Astrocyte (in vitro differentiated cells and primary cell): ENCODE data around the gene TRIO. TPM values are rescaled to one million over a fixed set of nuclear protein-coding genes. Genes with fewer than 3 reads are reported as not detected.
"Not testable (repeated sequence)": the region's sequence is repeated elsewhere in the genome, so short reads cannot be mapped to it uniquely, and the experiment has no call there.

Experiments used
- DNase-seq: peaks from one replicate; pipeline ENCODE4 v3.0.0-alpha.2; 2010; ENCODE audit warnings: low read depth
- FAIRE-seq: peaks from 2 replicates; lab custom pipeline; 2011; peaks lifted over from hg19 to GRCh38; lab: Jason Lieb, UNC
- H2AFZ ChIP-seq: 2 replicates; pipeline ENCODE4 v1.6.0; 2012; ENCODE audit warnings: low read depth, low read length, inconsistent platforms
- H3K27ac ChIP-seq: 2 replicates; pipeline ENCODE4 v1.5.1; 2011; ENCODE audit warnings: low read depth, low read length, inconsistent platforms
- H3K27me3 ChIP-seq: 2 replicates; pipeline ENCODE4 v1.6.0; 2011; ENCODE audit warnings: low read length, inconsistent platforms; ENCODE audit not compliant: insufficient read depth
- H3K36me3 ChIP-seq: 2 replicates; pipeline ENCODE4 v1.5.1; 2011; ENCODE audit warnings: low read length, inconsistent platforms; ENCODE audit not compliant: insufficient read depth
- H3K4me1 ChIP-seq: 2 replicates; pipeline ENCODE4 v1.5.1; 2011; ENCODE audit warnings: low read length, inconsistent platforms; ENCODE audit not compliant: insufficient read depth
- H3K4me2 ChIP-seq: 2 replicates; pipeline ENCODE4 v1.6.0; 2012; ENCODE audit warnings: low read length, inconsistent platforms
- H3K4me3 ChIP-seq: 2 replicates; pipeline ENCODE4 v1.5.1; 2011; ENCODE audit warnings: low read depth, mild to moderate bottlenecking, low read length, inconsistent platforms; ENCODE audit not compliant: insufficient read depth
- H3K79me2 ChIP-seq: 2 replicates; pipeline ENCODE4 v1.6.0; 2012; ENCODE audit warnings: mild to moderate bottlenecking, low read length, inconsistent platforms; ENCODE audit not compliant: insufficient read depth
- H3K9ac ChIP-seq: 2 replicates; pipeline ENCODE4 v1.6.0; 2012; ENCODE audit warnings: mild to moderate bottlenecking, low read length, inconsistent platforms
- H3K9me3 ChIP-seq: 2 replicates; pipeline ENCODE4 v1.5.1; 2012; ENCODE audit warnings: low read depth, mild to moderate bottlenecking, low read length, inconsistent platforms; ENCODE audit not compliant: insufficient read depth
- H4K20me1 ChIP-seq: 2 replicates; pipeline ENCODE4 v1.6.0; 2012; ENCODE audit warnings: low read length, inconsistent platforms; ENCODE audit not compliant: insufficient read depth
- H3K27ac Mint-ChIP-seq: one replicate; pipeline ENCODE4 v1.8.0; 2021; ENCODE audit warnings: mild to moderate bottlenecking, mixed read lengths; ENCODE audit not compliant: unreplicated experiment
- H3K27me3 Mint-ChIP-seq: one replicate; pipeline ENCODE4 v1.8.0; 2021; ENCODE audit warnings: low read depth, mixed read lengths; ENCODE audit not compliant: unreplicated experiment
- H3K36me3 Mint-ChIP-seq: one replicate; pipeline ENCODE4 v1.8.0; 2021; ENCODE audit warnings: low read depth, mixed read lengths; ENCODE audit not compliant: unreplicated experiment
- H3K4me1 Mint-ChIP-seq: one replicate; pipeline ENCODE4 v1.8.0; 2021; ENCODE audit warnings: low read depth, mixed read lengths; ENCODE audit not compliant: unreplicated experiment
- H3K4me3 Mint-ChIP-seq: one replicate; pipeline ENCODE4 v1.8.0; 2021; ENCODE audit warnings: mild to moderate bottlenecking, moderate library complexity, mixed read lengths; ENCODE audit not compliant: unreplicated experiment
- H3K9me3 Mint-ChIP-seq: one replicate; pipeline ENCODE4 v1.8.0; 2021; ENCODE audit warnings: mild to moderate bottlenecking, mixed read lengths; ENCODE audit not compliant: unreplicated experiment
- EZH2 ChIP-seq: IDR thresholded peaks from 2 replicates; pipeline ENCODE4 v1.6.1; 2012; ENCODE audit warnings: mild to moderate bottlenecking, low read length, inconsistent platforms; ENCODE audit not compliant: insufficient read depth
- total RNA-seq: library from RNA; stranded (reverse); gene quantifications from 2 replicates; pipeline ENCODE4 v1.2.1, GENCODE V29; 2021
- TF ChIP-seq, protein P1 (sequence below): IDR thresholded peaks from 2 replicates; pipeline ENCODE4 v1.5.1; 2011; ENCODE audit warnings: low read depth, mild to moderate bottlenecking, inconsistent platforms, low read length, moderate library complexity; ENCODE audit not compliant: insufficient read depth

The TRIO gene
- total RNA-seq, 1 donor from 2014 or later = 347 TPM

DNA sequence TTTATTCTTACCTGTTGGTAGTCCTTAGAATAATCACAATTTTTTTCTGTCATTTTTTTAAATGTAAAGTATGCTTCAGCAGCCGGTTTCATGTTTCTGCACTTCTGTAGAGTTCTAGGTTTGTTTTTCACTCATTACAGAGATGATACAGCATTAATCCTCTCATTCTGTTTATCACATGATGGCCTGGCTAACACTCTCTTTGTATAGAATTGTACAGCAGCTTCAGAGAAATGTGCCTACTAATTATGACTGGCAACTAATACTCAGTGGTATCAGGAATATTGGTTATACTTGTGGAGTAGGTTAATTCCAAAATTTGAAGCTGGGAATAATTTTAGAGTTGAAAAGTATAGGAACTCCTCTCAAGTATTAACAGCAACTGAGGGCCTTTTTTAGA is 245.6 kb downstream of the TRIO start:
- FAIRE-seq (no peak), DNase-seq (no peak)
- peaks cover 46% of the 10 kb centered on the region for H4K20me1 ChIP-seq
- H3K36me3 ChIP-seq = peaks cover 68% of the 10 kb centered on the region
- no peaks in the 10 kb centered on the region for H3K9me3 ChIP-seq
- H3K4me3 ChIP-seq = no peak overlapping the region
- Mint-ChIP-seq H3K4me3 (no peak overlapping the region), H3K36me3 (peaks cover 45% of the 10 kb centered on the region), H3K9me3 (no peaks in the 10 kb centered on the region), H3K4me1 (peaks cover 34% of the 10 kb centered on the region), H3K27ac (peak overlapping the region; percentile 36), H3K27me3 (no peaks in the 10 kb centered on the region)
- no peaks in the 10 kb centered on the region for H3K4me1 ChIP-seq
- H2AFZ ChIP-seq = no peak overlapping the region
- H3K27me3 ChIP-seq = no peaks in the 10 kb centered on the region
- no peak overlapping the region for H3K4me2 ChIP-seq
- TF ChIP-seq, protein P1, sequence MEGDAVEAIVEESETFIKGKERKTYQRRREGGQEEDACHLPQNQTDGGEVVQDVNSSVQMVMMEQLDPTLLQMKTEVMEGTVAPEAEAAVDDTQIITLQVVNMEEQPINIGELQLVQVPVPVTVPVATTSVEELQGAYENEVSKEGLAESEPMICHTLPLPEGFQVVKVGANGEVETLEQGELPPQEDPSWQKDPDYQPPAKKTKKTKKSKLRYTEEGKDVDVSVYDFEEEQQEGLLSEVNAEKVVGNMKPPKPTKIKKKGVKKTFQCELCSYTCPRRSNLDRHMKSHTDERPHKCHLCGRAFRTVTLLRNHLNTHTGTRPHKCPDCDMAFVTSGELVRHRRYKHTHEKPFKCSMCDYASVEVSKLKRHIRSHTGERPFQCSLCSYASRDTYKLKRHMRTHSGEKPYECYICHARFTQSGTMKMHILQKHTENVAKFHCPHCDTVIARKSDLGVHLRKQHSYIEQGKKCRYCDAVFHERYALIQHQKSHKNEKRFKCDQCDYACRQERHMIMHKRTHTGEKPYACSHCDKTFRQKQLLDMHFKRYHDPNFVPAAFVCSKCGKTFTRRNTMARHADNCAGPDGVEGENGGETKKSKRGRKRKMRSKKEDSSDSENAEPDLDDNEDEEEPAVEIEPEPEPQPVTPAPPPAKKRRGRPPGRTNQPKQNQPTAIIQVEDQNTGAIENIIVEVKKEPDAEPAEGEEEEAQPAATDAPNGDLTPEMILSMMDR = no peak
- TF ChIP-seq EZH2 = no peak
- no peak overlapping the region for H3K9ac ChIP-seq
- no peak overlapping the region for H3K27ac ChIP-seq
- H3K79me2 ChIP-seq = peaks cover 43% of the 10 kb centered on the region

DNA sequence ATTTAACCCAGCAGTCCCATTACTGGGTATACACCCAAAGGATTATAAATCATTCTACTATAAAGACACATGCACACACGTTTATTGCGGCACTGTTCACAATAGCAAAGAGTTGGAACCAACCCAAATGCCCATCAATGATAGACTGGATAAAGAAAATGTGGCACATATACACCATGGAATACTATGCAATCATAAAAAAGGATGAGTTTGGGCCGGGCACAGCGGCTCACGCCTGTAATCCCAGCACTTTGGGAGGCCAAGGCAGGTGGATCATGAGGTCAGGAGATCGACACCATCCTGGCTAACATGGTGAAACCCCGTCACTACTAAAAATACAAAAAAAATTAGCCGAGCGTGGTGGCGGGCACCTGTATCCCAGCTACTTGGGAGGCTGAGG is 249.4 kb downstream of the TRIO start:
- not testable (repeated sequence) for H3K27me3 Mint-ChIP-seq, H3K9me3 Mint-ChIP-seq, H3K4me3 ChIP-seq, H3K4me2 ChIP-seq, DNase-seq, H2AFZ ChIP-seq, H3K4me3 Mint-ChIP-seq, H3K9me3 ChIP-seq, H3K27ac Mint-ChIP-seq, FAIRE-seq, H3K27ac ChIP-seq, H3K27me3 ChIP-seq, H3K9ac ChIP-seq
- Mint-ChIP-seq H3K36me3 (peaks cover 39% of the 10 kb centered on the region), H3K4me1 (peaks cover 22% of the 10 kb centered on the region)
- H4K20me1 ChIP-seq = peaks cover 35% of the 10 kb centered on the region
- H3K79me2 ChIP-seq = peaks cover 20% of the 10 kb centered on the region
- peaks cover 13% of the 10 kb centered on the region for H3K4me1 ChIP-seq
- H3K36me3 ChIP-seq = peaks cover 72% of the 10 kb centered on the region

DNA sequence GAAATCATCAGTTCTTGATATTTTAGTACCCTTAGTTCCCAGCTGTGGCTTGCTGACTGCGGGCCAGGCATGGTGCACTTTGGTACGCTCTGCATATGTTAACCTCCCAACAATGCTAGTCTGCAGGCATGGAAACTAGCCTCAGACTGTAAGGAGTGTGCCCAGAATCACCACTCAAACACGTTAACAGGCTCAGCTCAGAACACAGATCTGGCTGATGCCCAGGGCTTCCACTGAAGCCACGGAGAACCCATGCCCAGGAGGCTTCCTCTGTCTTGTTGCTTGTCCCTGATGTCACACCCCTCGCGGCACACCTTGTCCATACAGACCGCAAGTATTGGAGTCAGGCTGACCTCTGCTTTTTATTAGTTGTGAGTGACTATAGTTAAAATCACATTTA is 251.2 kb downstream of the TRIO start:
- Histone ChIP-seq H3K9ac (no peak overlapping the region), H3K9me3 (no peaks in the 10 kb centered on the region), H3K27ac (no peak overlapping the region), H3K27me3 (no peaks in the 10 kb centered on the region), H3K36me3 (peaks cover 57% of the 10 kb centered on the region), H4K20me1 (peaks cover 39% of the 10 kb centered on the region), H3K4me3 (no peak overlapping the region), H3K4me2 (no peak overlapping the region), H3K79me2 (peaks cover 20% of the 10 kb centered on the region), H3K4me1 (peaks cover 30% of the 10 kb centered on the region), H2AFZ (no peak overlapping the region)
- Mint-ChIP-seq H3K27ac (peak overlapping the region; percentile 64), H3K36me3 (peaks cover 39% of the 10 kb centered on the region), H3K9me3 (no peaks in the 10 kb centered on the region), H3K4me3 (no peak overlapping the region), H3K4me1 (peaks cover 21% of the 10 kb centered on the region), H3K27me3 (no peaks in the 10 kb centered on the region)
- TF ChIP-seq, protein P1 = no peak
- TF ChIP-seq EZH2 = no peak
- DNase-seq = no peak
- FAIRE-seq = no peak
